ENCODE results near the gene RRM1. TPM values are rescaled to one million over a fixed set of nuclear protein-coding genes. Genes with fewer than 3 reads are reported as not detected.
A peak's percentile ranks its signal among the peaks of the same experiment; 100 is the strongest.
"Not testable (repeated sequence)": the region's sequence is repeated elsewhere in the genome, so short reads cannot be mapped to it uniquely, and the experiment has no call there.

RRM1 gene
- total RNA-seq, 4 donors from 2014 or later: 22.3 to 90.8 (median 60.3) TPM

GRCh38 chr11:4167758-4168157 lies 73.2 kb downstream of the RRM1 start:
- H3K36me3 ChIP-seq: no peaks in the 10 kb centered on the region
- WGBS, 2 donors: 68 to 87% methylated on average over 5 to 7 of the region's 7 CpGs
- TF ChIP-seq POLR2A (IDR thresholded peaks at IDR 0.05) (no peak), CTCF (IDR thresholded peaks at IDR 0.05) (no peak)
- no peaks in the 10 kb centered on the region for H3K9me3 ChIP-seq
- H3K27me3 ChIP-seq: no peaks in the 10 kb centered on the region
- H3K27ac ChIP-seq: no peak overlapping the region
- intact Hi-C loops (cut with DNase I): no loop called here
- no peaks in the 10 kb centered on the region for H3K4me1 ChIP-seq
- no peak overlapping the region for H3K4me3 ChIP-seq
- no peak for DNase-seq

- H3K27me3 ChIP-seq; H3K27ac ChIP-seq; H3K9me3 ChIP-seq; DNase-seq; H3K4me3 ChIP-seq; intact Hi-C loops (cut with DNase I); H3K36me3 ChIP-seq; H3K4me1 ChIP-seq: not testable (repeated sequence)
- 67 to 85% methylated on average over 8 to 20 of the region's 33 CpGs for WGBS, 2 donors
These were observed 81.2 kb downstream of the RRM1 start for GRCh38 chr11:4175620-4176350.

- no peak overlapping the region for H3K4me3 ChIP-seq
- DNase-seq: no peak
- no peak overlapping the region for H3K27ac ChIP-seq
- H3K27me3 ChIP-seq: no peaks in the 10 kb centered on the region
- intact Hi-C loops (cut with DNase I): no loop called here
- TF ChIP-seq POLR2A (IDR thresholded peaks at IDR 0.05): no peak
- no peak for TF ChIP-seq CTCF (IDR thresholded peaks at IDR 0.05)
- no peaks in the 10 kb centered on the region for H3K4me1 ChIP-seq
- H3K36me3 ChIP-seq: no peaks in the 10 kb centered on the region
- no peaks in the 10 kb centered on the region for H3K9me3 ChIP-seq
- 94% methylated on average over 2 of the region's 3 CpGs for WGBS, 2 donors
These were observed 84.4 kb downstream of the RRM1 start for GRCh38 chr11:4178813-4179662.

GRCh38 chr11:4180441-4181183 lies 86.0 kb downstream of the RRM1 start:
- no peak overlapping the region for H3K4me3 ChIP-seq
- H3K4me1 ChIP-seq: no peaks in the 10 kb centered on the region
- 91 to 92% methylated on average over 2 to 5 of the region's 5 CpGs for WGBS, 2 donors
- no peaks in the 10 kb centered on the region for H3K9me3 ChIP-seq
- no peak for TF ChIP-seq CTCF (IDR thresholded peaks at IDR 0.05)
- TF ChIP-seq POLR2A (IDR thresholded peaks at IDR 0.05): no peak
- intact Hi-C loops (cut with DNase I): loop anchor here (5.0 to 10.0 kb wide), 2 partner anchors 317 to 454 kb away; partner anchors contain the start of gene OR51D1
- H3K27me3 ChIP-seq: no peaks in the 10 kb centered on the region
- DNase-seq: no peak
- H3K36me3 ChIP-seq: no peaks in the 10 kb centered on the region
- no peak overlapping the region for H3K27ac ChIP-seq

GRCh38 chr11:4181782-4182721 lies 87.5 kb downstream of the RRM1 start:
- no peak overlapping the region for H3K27ac ChIP-seq
- H3K4me1 ChIP-seq: peaks cover 0 to 5% (median 0%) of the 10 kb centered on the region in 3 donors
- 53 to 68% methylated on average over 7 to 8 of the region's 9 CpGs for WGBS, 2 donors
- no peak for DNase-seq
- no peak overlapping the region for H3K4me3 ChIP-seq
- H3K9me3 ChIP-seq: no peaks in the 10 kb centered on the region
- intact Hi-C loops (cut with DNase I): loop anchor here (5.0 to 10.0 kb wide), 2 partner anchors 315 to 453 kb away; partner anchors contain the start of gene OR51D1
- no peaks in the 10 kb centered on the region for H3K36me3 ChIP-seq
- TF ChIP-seq POLR2A (IDR thresholded peaks at IDR 0.05) (no peak), CTCF (IDR thresholded peaks at IDR 0.05) (peak in 5 of 6 experiments; percentile 37 to 70 (median 43))
- H3K27me3 ChIP-seq: no peaks in the 10 kb centered on the region
